UCSD-AML1 (cell line): ENCODE results near the gene TSPAN12.
"Not testable (repeated sequence)": the region's sequence is repeated elsewhere in the genome, so short reads cannot be mapped to it uniquely, and the experiment has no call there.

Experiments
- DNase-seq: peaks from one replicate; lab custom pipeline; 2025; ENCODE audit not compliant: unreplicated experiment; lab: John Stamatoyannopoulos, UW

Gene TSPAN12

DNA sequence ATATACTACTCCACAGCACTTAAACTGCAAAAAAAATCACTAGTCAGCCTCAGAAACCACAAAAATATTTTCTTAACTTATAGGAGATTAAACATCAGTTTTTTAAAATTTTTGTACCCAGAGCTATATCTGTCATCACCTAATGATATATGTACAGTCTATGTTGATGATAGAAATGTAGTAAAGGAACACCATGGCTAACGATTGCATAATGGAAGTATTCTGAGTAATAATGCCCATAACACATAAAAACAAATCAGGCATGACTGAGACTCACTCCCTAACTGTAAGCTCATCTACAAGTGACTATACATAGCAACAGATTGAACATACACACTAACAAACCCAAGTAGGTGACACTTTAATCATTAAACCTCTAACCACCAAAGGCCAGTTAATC lies 51.3 kb downstream of the TSPAN12 start:
- no peak for DNase-seq

DNA sequence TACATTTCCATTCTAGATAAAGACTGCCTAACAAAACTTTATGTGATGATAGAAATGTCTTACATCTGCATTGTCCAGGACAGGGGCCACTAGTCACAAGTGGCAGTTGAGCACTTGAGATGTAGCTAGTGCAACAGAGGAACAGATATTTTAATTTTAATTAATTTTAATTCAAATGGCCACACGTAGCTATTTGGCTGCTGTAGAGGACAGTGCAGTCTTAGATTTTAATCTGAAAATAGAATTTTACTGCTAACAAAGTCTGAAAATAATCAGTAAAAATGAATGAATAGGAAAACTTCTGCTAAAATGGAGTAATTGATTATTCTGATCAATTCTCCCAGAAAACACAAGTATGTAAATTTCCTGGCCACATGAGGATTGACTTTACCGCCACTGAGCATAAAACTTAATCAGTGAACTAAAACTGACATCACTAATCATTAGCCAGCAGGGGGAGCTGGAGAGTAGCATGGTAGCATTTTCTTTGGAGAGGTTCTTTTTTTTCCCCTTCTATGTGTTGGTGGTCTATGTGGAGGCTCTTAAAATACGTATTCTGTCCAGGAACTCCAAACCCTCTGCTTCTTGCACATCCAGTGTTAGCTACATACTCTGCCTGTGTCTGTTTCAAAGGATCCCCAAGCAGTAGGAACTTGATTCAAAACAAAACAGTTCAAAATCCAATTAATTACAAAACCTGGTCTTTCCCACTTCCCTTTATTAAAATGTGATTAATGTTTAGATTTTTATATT lies 52.1 kb downstream of the TSPAN12 start:
- DNase-seq, result no peak

DNA sequence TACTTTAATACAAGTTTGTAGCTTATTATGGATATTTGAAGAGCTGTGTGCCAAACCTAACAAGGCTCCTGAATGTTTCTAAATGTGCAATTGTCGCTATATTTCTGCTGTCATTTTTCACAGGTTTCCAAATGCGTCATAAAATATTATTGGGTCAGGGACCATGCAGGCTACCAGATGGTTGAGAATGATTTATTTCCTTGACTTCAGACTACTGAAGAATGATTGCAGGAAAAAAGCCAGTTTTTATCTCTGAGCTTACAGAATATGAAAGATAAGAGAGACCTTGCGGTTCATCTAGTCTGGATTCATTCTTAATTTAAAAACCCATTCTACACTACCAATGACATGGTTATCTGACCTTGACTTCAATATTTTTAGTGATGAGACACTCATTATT lies 55.2 kb downstream of the TSPAN12 start:
- DNase-seq, result no peak

DNA sequence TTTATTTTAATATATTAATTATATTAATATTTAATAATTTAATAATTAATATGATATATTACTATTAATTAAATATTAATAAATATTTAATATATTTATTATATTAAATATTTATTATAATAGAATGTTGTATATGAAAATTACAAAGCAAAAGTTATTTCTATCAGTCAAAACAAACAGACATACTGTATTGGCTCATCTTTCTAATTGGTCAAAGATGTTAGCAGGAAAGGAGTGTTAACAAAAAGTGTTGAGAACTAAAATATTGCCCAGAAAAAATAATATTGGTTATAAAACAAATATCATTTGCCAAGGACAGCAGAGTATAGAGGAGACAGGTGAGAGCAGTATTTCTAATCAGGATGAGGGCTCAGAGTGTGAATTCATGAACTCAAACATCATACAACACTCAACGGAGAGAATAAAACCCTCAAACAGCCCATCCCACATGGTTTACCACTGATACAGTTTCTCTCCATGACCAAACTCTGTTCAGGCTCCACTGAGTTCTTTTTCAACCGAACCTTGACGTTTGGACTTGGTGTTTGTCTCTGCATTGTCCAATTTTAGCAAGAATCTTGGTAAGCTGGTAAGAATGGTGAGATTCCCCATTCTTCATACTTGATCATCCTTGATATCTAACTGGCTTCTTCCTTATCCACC lies 58.0 kb downstream of the TSPAN12 start:
- DNase-seq, result no peak

DNA sequence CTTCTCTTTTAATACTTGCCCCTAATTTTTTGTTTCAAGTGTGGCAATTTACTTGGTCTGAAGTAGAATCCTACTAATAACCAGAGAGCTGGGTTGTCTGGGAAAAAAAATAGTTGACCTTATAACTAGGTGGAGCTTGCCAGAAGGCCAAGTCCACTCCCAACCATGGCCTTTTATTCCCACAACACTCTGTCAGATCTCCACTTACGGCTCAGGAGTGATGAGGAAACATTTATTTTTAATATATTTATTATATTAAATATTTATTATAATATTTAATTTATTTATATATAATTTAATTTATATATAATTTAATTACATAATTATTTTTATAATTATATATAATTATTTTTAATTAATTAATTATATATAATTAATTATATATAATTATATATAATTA lies 58.8 kb downstream of the TSPAN12 start:
- no peak for DNase-seq

DNA sequence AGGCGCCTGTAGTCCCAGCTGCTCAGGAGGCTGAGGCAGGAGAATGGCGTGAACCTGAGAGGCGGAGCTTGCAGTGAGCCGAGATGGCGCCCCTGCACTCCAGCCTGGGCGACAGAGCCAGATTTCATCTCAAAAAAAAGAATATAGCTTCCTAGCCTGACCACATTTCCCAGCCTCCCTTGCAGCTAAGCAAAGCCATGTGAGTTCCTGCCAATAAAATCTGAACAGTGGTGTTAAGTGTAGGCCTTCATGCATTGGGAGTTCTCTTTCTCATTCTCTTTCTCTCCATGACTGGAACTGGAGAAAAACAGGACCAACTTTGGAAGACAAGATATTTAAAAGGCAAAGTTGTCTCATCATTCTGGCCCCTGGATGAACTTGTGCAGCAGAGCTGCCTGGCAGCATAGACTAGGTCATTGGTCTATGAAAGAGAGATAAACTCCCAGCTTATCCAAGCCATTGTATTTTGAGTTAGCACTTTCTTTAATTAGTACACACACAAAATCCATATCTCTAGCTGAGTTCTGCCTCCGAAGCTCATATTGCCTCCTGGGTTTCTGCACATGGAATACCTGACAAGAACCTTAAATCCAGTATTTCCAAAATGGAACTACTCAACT lies 60.8 kb downstream of the TSPAN12 start:
- no peak for DNase-seq

DNA sequence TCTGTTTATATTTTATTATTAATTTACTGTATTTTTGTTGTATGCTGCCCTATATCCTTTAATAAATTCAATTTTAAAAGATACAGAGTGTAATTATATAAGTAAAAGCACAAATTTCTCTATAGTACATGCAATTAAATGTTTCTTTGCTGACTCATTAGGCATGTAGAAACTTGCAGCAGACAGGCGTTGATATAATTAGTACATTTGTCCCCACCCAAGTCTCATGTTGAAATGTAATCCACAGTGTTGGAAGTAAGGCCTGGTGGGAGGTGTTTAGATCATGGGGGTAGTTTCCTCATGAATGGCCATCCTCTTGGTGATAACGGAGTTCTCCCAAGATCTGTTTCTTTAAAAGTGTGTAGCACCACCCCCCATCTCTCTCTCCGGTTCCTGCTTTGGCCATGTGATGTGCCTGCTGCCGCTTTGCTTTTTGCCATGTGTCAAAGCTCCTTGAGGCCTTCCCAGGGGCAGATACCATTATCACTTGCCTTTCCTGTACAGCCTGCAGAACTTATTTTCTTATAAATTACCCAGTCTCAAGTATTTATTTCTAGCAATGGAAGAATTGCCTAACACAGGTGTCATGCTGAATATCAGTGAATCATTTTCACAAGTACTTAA lies 63.7 kb downstream of the TSPAN12 start:
- DNase-seq, result no peak

DNA sequence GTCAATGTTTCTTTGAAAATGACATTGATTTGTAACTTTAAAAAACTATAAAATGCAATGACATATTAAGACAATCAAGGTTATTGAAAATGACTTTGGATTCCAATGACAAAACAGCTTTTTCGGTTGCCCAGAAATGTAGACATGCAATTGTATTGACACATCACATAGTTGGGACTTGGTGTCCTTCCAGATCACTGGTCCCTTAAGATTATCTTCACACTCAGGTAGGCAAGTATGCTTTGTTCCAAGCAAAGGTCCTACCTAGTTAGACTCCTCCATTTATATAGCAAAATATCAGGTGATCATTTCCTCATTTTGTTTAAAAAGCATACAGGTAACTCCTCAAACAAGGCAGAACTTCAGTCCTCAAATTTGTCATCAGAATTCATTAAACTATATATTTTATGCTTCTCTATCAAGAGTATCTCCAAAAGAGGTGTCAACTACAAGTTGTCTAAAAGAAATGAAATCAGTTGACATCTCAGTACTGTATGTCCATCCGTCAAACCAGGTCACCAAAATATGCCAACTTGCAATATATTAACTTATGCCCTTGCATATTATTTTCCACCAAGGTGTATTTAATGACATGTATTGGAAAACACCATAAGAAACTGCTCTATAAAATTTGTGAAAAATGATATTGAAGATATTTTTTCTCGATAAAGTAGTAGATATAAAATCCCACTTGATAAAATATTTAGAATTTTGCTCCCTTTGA lies 64.6 kb downstream of the TSPAN12 start:
- no peak for DNase-seq

DNA sequence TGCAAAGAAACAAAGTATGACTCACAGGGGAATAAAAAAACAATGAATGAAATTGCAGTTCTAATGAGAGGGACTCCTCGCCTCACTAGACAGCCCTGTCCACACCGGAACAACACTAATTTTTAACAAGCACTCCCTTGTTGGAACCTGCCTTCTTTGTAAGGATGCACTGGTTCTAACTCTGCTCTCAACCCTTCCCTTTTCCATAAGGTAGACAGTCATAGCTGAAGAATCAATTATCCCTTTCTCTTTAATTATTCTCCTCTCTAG lies 65.1 kb downstream of the TSPAN12 start:
- DNase-seq, result no peak

DNA sequence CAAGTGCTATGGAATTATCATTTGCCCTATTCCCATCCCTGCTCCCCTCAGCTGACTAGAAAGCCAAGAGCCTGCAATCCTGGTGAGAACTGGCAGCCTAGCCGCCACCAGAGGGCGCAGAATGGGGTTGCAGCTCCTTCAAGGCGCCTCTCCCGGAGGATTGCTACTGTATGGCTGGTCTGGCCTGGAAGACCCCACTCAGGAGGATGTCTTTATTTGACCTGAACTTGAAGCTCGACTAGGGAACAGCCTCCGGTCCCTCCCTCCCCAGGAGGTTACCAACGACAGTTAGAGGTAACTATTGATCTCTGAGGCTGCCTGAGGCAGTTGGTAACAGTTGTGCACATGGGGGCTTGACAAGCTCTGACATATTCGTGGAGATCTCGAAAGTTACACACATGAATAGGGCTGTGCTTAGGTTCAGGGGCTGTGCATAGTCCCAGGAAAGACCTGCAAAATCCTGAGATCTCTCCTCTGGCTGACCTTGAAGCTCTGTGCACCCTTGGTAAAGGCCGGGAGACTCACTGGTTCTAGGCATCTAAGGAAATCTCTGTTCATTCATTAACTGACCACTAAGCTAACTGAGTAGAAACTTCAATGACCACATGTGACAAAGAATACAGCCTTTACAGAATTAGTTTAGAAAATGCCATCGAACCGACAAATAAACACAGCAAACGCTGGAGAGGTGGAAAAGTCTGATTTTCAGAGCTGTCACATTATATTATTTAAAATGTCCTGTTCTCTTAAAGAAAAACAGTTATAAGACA lies 65.7 kb downstream of the TSPAN12 start:
- DNase-seq, result peak; percentile 31

DNA sequence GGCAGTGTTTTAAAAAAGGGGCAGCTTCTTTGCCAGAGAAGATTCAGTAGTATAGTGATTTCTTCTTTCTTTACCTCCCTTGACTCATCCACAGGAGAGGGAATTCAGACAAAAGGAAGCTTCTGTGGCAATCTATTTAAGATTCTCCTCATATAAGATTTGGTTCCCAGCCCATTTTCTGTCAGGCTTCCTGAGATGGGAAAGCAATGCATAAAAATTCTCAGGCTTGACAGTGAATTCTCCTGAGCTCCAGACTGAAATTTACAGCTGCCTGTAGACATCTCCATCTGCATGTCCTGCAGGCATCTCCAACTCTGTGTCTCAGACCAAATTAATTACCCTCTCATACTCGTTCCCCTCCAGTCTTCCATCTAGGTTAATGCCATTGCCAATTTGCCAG lies 72.8 kb downstream of the TSPAN12 start:
- no peak for DNase-seq

DNA sequence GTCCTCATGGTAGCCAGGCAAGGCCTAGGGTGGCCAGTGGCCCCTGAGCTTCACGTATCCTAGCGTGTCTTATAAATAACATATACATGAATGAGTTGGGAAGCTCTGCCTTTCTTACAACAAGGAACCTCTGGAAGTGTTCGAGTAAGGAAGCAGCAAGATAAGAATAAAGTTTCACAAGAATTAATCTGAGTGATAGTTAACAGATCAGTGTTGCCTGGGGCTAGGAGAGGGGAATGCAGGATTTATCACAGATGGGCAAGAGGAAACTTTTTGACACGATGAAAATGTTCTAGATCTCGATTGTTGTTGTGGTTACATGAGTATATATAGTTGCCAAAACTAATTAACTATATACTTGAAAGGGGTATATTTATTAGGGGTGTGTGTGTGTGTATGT lies 74.2 kb downstream of the TSPAN12 start:
- DNase-seq, result no peak

DNA sequence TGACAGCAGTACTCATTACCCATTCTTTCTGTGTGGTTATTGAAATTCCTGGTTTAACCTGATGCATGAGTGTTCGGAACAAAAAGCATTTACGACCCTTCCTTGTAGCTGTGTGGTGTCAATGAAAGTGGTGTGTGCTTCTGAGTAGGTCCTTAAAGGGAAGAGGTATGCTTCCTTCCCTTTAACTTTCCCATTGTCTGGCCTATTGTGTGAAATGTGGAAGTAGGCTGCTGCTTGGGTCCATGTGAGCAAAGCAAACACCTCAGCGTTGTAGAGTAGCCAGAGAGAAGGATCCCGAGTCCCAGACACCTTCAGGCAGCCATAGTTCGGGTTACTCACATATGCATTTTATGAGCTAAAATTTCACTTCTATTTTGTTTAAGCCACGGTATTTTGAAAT lies 74.7 kb downstream of the TSPAN12 start:
- DNase-seq, result no peak

DNA sequence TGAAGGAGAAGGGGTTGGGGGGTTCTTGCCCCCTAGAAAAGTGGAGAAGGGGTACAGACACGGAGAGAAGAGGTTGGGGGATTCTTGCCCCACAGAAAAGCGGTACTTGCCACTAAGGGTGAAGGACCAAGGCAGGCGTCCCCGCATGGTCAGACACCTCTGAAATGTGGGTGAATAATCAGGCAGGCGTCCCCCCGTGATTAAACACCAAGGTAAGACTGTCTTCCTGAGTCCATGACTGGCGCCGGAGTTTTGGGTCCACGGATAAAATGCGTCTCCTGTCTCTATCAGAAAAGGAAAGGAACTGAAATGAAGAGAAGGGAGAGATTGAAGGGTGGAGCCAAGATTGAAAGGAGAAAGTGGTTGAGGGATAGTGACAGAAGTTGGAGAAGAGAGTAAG lies 76.0 kb downstream of the TSPAN12 start:
- DNase-seq, result not testable (repeated sequence)

DNA sequence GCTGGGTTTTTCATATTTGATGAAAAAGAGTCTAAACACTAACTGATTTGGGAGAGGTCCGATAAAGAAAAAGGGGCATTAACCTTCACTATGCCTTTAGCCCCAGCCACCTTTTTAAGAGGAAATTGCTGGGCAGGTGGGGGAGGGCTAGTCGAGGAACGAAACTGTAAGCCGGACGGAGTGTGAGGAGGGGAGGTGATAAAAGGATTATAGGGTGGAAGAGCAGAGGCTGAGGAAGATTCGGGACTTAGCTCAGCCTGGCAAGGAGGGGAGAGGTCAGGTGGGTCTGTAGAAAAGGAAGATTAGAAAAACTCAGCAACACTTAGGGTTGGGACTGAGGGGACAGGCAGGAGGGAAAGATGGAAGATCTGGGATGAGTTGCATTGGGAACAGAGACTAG lies 77.0 kb downstream of the TSPAN12 start:
- DNase-seq, result no peak

DNA sequence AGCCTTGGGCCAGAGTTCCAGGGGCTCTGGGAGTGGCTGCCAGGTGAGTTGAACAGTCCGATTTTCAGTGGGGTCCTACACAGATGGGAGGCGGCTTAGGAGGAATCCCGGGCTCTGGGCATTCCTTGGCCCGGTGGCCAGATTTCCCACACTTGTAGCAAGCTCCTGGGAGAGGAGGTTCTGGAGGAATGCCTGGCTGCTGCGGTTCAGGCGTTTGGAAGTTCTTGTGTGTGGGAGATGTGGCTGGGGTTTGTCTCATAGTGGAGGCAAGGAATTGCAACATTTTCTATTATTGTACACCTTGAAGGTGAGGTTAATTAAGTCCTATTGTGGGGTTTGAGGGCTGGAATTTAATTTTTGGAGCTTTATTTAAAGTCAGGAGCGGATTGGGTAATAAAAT lies 77.5 kb downstream of the TSPAN12 start:
- DNase-seq, result not testable (repeated sequence)

DNA sequence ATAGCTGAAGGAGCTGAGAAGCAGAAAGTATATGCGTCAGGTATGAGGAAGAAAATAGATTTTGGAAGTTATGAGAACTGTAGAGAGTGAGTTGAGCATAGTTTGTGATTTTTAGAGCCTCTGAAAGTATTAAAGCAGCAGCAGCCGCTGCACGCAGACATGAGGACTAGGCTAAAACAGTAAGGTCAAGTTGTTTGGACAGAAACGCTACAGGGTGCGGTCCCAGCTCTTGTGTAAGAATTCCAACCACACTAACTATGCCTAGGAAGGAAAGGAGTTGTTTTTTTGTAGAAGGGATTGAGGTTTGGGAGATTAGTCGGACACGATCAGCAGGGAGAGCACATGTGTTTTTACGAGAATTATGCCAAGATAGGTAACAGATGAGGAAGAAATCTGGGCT lies 78.9 kb downstream of the TSPAN12 start:
- DNase-seq, result not testable (repeated sequence)

DNA sequence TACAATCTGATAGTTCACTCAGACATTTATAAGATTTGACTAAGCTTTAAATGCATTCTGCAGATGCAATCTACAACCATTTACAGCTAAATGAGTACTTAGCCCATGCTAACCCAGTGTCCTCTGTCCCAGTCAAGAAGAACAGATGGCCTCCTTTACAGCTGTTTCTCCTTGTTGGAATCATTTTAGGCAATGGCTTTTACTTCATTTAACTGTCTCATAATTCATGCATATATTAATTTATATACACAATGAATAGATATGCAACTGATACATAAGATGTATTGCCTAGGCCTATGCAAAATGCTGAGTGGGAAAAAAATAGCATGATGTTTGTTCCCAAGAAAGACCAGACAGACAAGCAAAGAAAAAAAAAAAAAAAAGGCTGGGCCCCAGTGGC lies 82.2 kb downstream of the TSPAN12 start:
- DNase-seq, result no peak

DNA sequence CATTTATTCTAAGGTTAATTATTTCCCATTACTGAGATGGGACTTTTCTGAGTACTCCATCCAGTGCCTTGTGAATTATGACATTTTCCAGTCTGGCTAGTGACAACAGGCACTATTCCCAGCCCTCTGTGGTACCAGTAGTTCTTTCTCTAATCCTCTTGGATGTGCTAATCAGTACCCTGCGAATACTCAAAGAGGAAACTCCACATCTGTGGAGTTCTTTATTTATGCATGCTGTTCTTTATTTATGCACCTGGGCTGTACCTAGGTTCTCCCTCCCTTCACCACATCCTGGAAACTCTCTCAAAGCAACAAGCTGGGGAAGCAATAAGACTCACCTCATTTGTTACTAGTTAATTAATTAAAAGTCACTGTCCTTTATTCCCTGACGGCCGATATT lies 83.5 kb downstream of the TSPAN12 start:
- no peak for DNase-seq

DNA sequence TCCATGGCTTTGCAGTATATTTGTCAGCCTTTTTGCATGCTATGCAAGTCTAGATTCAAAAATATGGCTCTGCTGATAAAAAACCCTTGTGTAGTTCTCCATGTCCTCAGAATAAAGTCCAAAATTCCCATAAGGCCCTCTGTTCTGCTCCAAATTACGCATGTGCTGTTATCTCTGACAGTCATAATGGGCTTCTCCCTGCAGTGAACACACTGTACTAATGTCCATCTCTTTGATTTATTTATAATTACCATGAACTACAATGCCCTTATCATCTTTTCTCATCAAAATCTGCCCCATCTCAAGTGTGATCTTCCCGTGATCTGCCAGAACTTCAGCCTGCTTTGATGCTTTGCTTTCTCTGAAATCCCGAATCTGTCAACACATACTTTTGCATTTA lies 87.7 kb downstream of the TSPAN12 start:
- DNase-seq, result no peak

DNA sequence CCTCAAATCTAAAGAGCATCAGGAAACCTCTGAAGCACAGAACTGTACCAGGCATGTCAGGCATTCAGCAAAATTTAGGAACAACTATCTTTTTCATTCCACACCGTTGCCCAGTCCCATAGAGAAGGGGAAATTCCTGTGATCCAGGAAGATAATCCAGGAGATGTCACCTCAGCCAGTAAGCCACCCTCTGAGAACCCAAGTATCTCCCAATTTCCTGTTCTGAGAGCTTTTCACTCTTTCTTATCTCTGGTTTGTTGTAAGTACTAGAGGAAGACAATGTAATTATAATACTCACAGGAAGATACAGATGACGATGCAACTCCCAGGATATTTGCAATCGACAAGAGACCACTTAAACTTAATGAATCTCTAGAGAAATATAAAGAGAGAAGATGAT lies 97.1 kb downstream of the TSPAN12 start:
- DNase-seq, result no peak
